ENCODE results near the gene ACAP3. TPM values are rescaled to one million over a fixed set of nuclear protein-coding genes. Genes with fewer than 3 reads are reported as not detected.
A peak's percentile ranks its signal among the peaks of the same experiment; 100 is the strongest.

Gene ACAP3
- polyA plus RNA-seq, 2 of the 4 experiments (the other 2 are of a cell fraction), result 6.6 to 24.2 TPM

GRCh38 chr1:1326075-1326605 is 18.4 kb upstream of the ACAP3 start:
- Histone ChIP-seq H3K4me1 (peaks cover 13% of the 10 kb centered on the region; the same call in 2 of the 3 replicates), H3K4me3 (no peak overlapping the region), H3K27ac (peak overlapping the region in 1 of 2 experiments; percentile 97; a peak in 2 of 6 replicates), H3K4me2 (peak overlapping the region; percentile 95), H3K9me3 (no peaks in the 10 kb centered on the region)
- WGBS (ENCODE audit: missing lambda C conversion rate), result 100% methylated on average over 3 of the region's 8 CpGs
- ATAC-seq (no peak), FAIRE-seq (no peak), DNase-seq (ENCODE audit: low read depth in 1 of 2, low spot score in 1 of 2) (no peak)
- POLR2A ChIA-PET, result no interaction called here
- CTCF ChIA-PET, result interaction anchor here (2.4 kb wide), 1 partner anchor 20 kb away, joined by 7 read pairs; no protein-coding TSS in a partner anchor
- TF ChIP-seq HOXA7 (CRISPR knock-in tag; IDR thresholded peaks at IDR 0.05) (no peak), CBX8 (IDR thresholded peaks at IDR 0.05) (no peak), NR3C1 (IDR thresholded peaks at IDR 0.05) (no peak), E2F6 (IDR thresholded peaks at IDR 0.05; ENCODE audit: borderline replicate concordance, low read depth) (no peak), GATA3 (IDR thresholded peaks at IDR 0.05; ENCODE audit: borderline replicate concordance) (no peak), RCOR1 (IDR thresholded peaks at IDR 0.05; ENCODE audit: low read depth, low read length) (no peak), ZC3H11A (IDR thresholded peaks at IDR 0.05) (no peak), RFX5 (IDR thresholded peaks at IDR 0.05) (no peak), JUN (IDR thresholded peaks at IDR 0.05) (no peak), ELK1 (IDR thresholded peaks at IDR 0.05; ENCODE audit: low read depth, low read length) (no peak), CBX2 (IDR thresholded peaks at IDR 0.05; ENCODE audit: borderline replicate concordance, low read depth) (no peak), USF2 (IDR thresholded peaks at IDR 0.05) (no peak), MYC (IDR thresholded peaks at IDR 0.05; ENCODE audit: borderline replicate concordance, low read length) (no peak), MAFK (IDR thresholded peaks at IDR 0.05; ENCODE audit: partially characterized antibody) (no peak), FOSL2 (IDR thresholded peaks at IDR 0.05) (no peak), FOSL2 (CRISPR knock-in tag; IDR thresholded peaks at IDR 0.05) (no peak), HOXB5 (CRISPR knock-in tag; IDR thresholded peaks at IDR 0.05) (no peak), ZFP36 (IDR thresholded peaks at IDR 0.05; ENCODE audit: borderline replicate concordance, partially characterized antibody) (no peak), NPAS2 (CRISPR knock-in tag; IDR thresholded peaks at IDR 0.05; ENCODE audit: borderline replicate concordance) (no peak)

DNA sequence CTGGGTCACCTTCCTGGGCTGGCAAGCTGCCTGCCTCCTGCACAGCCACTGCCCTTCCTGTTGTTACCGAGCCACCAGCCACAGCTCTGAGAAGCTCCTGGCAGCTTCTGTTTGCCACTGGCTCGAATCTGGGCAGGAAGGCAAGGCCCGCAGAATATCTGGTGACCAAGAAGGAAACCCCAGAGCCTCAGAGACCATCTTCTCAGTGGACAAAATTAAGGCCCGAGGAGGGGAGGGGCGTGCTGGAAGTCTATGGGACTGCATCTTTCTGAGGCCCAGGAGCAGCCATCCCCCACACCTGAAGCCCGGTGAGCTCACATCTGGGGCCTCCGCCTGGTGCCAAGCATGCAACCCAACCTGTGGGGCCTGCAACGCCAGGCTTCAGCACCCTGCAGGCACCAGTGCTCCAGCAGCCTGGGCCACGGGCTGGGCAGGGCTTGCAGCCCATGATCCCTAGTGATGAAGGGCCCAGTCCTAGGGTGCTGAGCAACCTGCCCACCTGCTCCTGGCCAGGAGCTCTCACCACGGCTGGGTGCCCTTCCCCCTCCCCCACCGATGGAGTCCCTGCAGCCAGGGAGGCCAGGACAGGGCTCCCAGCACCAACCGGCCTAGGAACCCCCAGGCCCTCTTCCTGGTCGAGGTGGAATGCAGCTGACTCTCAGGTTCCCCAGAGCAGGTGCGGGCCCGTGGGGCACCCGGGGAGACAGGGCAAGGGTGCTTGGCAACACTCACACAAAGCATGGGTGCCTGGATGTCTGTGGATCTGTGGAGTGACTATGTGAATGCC is 17.8 kb upstream of the ACAP3 start:
- H3K4me1 ChIP-seq, result peaks cover 7% of the 10 kb centered on the region; the same call in 2 of the 3 replicates
- H3K4me3 ChIP-seq, result peak overlapping the region; percentile 96
- peak overlapping the region; percentile 94 to 97 for H3K27ac ChIP-seq
- WGBS (ENCODE audit: missing lambda C conversion rate), result 49% methylated on average over 6 of the region's 16 CpGs
- ChIA-PET POLR2A (no interaction called here), CTCF (interaction anchor here (2.4 kb wide), 1 partner anchor 21 kb away, joined by 7 read pairs; no protein-coding TSS in a partner anchor)
- H3K4me2 ChIP-seq, result peak overlapping the region; percentile 95
- ATAC-seq, result peak in 1 of 2 experiments; percentile 2; a peak in 2 of 6 replicates
- FAIRE-seq, result no peak
- no peak for DNase-seq (ENCODE audit: low read depth in 1 of 2, low spot score in 1 of 2)
- TF ChIP-seq GATA3 (IDR thresholded peaks at IDR 0.05; ENCODE audit: borderline replicate concordance) (no peak), NFE2L2 (conservative IDR thresholded peaks at IDR 0.05; ENCODE audit: low read length) (no peak), SMC3 (IDR thresholded peaks at IDR 0.05) (no peak), FOSL2 (IDR thresholded peaks at IDR 0.05) (no peak), FOSL2 (CRISPR knock-in tag; IDR thresholded peaks at IDR 0.05) (no peak), ELK1 (IDR thresholded peaks at IDR 0.05; ENCODE audit: low read depth, low read length) (no peak), HOXA7 (CRISPR knock-in tag; IDR thresholded peaks at IDR 0.05) (no peak), TP53 (CRISPR knock-in tag; IDR thresholded peaks at IDR 0.05) (no peak), HDAC2 (IDR thresholded peaks at IDR 0.05) (no peak), ZSCAN20 (CRISPR knock-in tag; IDR thresholded peaks at IDR 0.05) (no peak), HEYL (CRISPR knock-in tag; IDR thresholded peaks at IDR 0.05) (no peak), KDM5A (IDR thresholded peaks at IDR 0.05) (no peak), CHD2 (IDR thresholded peaks at IDR 0.05; ENCODE audit: low read length, partially characterized antibody) (no peak)
- TF ChIP-seq, protein P1, sequence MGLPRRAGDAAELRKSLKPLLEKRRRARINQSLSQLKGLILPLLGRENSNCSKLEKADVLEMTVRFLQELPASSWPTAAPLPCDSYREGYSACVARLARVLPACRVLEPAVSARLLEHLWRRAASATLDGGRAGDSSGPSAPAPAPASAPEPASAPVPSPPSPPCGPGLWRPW (IDR thresholded peaks at IDR 0.05), result no peak
- H3K9me3 ChIP-seq, result no peaks in the 10 kb centered on the region
